Measurements from ENCODE around the gene RAB7A.

RAB7A gene

DNA sequence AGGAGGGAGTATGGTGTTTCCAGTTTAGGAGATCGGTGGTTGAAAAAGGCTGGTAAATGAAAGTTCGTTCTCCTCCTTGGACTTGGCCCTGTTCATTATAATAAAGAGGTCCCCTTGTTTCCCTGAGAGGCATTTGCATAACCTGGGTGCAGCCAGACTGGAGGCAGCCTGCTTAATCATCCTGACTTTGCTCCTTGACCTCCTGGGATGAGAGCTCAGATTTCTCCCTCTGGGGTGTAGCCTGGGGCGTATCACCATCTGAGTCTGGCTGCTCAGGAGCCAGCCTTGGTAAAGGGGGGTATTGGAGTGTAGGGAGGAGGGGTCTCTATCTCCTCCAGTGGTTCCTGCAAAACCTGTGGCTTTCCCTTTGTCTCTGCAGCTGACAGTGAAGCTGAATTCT is 132.2 kb downstream of the RAB7A start:
- intact Hi-C loops (cut with micrococcal nuclease): no loop called here
- peaks cover 39% of the 10 kb centered on the region for H3K4me1 Mint-ChIP-seq (ENCODE audit: low read depth)
- H3K27me3 Mint-ChIP-seq: no peaks in the 10 kb centered on the region
- no peak overlapping the region for H3K27ac Mint-ChIP-seq
- H3K9me3 Mint-ChIP-seq: peaks cover 88% of the 10 kb centered on the region
- H3K36me3 Mint-ChIP-seq (ENCODE audit: low read depth): peaks cover 71% of the 10 kb centered on the region
- no peak overlapping the region for H3K4me3 Mint-ChIP-seq

DNA sequence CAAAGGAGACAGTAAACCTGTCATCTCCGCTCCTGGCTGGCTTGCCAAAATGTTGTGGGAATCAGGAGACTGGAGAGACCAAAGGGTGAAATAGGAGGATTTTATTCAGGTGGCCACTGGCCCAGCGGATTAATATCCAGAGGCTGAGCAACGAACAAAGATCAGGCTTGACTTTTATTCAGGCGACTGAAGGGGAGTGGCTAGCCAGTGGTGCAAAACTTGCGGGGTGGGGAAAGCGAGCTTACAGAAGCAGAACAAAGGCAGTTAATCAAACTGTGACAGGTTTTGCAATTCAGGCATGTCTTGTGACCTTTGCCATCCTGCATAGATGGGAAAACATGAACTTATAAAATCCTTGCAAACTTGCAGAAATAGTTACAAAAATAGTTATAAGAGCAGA is 133.6 kb downstream of the RAB7A start:
- no peaks in the 10 kb centered on the region for H3K27me3 Mint-ChIP-seq
- peaks cover 74% of the 10 kb centered on the region for H3K9me3 Mint-ChIP-seq
- H3K36me3 Mint-ChIP-seq (ENCODE audit: low read depth): peaks cover 57% of the 10 kb centered on the region
- no peak overlapping the region for H3K27ac Mint-ChIP-seq
- H3K4me3 Mint-ChIP-seq: no peak overlapping the region
- intact Hi-C loops (cut with micrococcal nuclease): no loop called here
- peaks cover 34% of the 10 kb centered on the region for H3K4me1 Mint-ChIP-seq (ENCODE audit: low read depth)

DNA sequence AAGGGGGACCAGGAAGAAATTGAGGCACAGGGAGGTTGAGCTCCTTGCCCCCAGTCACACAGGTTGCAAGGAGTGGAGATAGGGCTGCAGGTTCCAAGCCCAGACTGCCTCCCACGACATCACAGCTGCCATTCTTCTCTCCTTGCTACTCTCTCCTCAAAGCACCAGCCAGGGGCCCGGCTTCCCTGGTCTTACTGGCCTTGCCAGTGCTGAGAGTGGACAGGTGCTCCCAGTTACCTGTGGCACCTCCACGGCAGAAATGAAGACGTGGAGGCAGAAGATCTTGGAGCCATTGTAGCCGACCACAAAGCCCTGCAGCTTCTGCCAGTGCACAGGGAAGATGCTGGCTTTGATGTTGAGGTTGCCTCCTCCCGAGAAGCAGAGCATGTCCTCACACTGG is 135.5 kb downstream of the RAB7A start:
- H3K4me1 Mint-ChIP-seq (ENCODE audit: low read depth): peaks cover 31% of the 10 kb centered on the region
- H3K36me3 Mint-ChIP-seq (ENCODE audit: low read depth): peaks cover 50% of the 10 kb centered on the region
- H3K27me3 Mint-ChIP-seq: no peaks in the 10 kb centered on the region
- intact Hi-C loops (cut with micrococcal nuclease): no loop called here
- no peak overlapping the region for H3K4me3 Mint-ChIP-seq
- H3K27ac Mint-ChIP-seq: no peak overlapping the region
- peaks cover 55% of the 10 kb centered on the region for H3K9me3 Mint-ChIP-seq

DNA sequence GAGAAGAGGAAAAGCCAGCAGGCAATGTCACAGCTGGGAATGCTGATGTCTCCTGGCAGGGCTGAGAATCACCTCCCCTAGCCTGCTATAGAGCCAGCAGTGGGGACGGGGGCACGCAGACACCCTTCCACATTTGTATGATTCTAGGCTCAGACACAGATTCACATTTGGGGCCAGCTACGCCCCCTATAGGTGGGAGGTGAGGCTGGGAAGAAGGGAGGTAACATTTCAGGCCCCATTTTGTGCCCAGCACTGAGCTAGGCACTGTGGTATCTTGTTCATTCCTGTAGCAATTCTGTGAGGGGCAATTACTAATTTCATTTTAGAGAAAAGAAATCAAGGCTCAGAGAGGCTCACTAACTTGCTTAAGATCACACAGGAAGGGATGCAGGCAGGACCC is 137.6 kb downstream of the RAB7A start:
- Mint-ChIP-seq H3K36me3 (ENCODE audit: low read depth) (peaks cover 31% of the 10 kb centered on the region), H3K27ac (no peak overlapping the region), H3K4me3 (no peak overlapping the region), H3K4me1 (ENCODE audit: low read depth) (peaks cover 32% of the 10 kb centered on the region), H3K9me3 (peaks cover 35% of the 10 kb centered on the region), H3K27me3 (no peaks in the 10 kb centered on the region)
- intact Hi-C loops (cut with micrococcal nuclease): no loop called here
